HL-60 (cell line): Measurements from ENCODE around the gene ADH6.

ENCODE experiments used
- POLR2AphosphoS5 ChIP-seq: IDR thresholded peaks from 2 replicates; pipeline ENCODE4 v1.6.1; 2012; ENCODE audit warnings: low read depth
- SPI1 ChIP-seq: IDR thresholded peaks from 2 replicates; pipeline ENCODE4 v1.6.1; 2012; ENCODE audit warnings: low read depth, mild to moderate bottlenecking, borderline replicate concordance
- TF ChIP-seq, protein P1 (sequence below): IDR thresholded peaks from one replicate; pipeline ENCODE4 v1.5.1; 2011; ENCODE audit warnings: low read length, control low read depth, inconsistent platforms; ENCODE audit not compliant: insufficient read depth
- TF ChIP-seq, protein P2 (sequence below): IDR thresholded peaks from 2 replicates; pipeline ENCODE4 v1.6.1; 2012; ENCODE audit warnings: low read depth; ENCODE audit not compliant: insufficient replicate concordance

DNA sequence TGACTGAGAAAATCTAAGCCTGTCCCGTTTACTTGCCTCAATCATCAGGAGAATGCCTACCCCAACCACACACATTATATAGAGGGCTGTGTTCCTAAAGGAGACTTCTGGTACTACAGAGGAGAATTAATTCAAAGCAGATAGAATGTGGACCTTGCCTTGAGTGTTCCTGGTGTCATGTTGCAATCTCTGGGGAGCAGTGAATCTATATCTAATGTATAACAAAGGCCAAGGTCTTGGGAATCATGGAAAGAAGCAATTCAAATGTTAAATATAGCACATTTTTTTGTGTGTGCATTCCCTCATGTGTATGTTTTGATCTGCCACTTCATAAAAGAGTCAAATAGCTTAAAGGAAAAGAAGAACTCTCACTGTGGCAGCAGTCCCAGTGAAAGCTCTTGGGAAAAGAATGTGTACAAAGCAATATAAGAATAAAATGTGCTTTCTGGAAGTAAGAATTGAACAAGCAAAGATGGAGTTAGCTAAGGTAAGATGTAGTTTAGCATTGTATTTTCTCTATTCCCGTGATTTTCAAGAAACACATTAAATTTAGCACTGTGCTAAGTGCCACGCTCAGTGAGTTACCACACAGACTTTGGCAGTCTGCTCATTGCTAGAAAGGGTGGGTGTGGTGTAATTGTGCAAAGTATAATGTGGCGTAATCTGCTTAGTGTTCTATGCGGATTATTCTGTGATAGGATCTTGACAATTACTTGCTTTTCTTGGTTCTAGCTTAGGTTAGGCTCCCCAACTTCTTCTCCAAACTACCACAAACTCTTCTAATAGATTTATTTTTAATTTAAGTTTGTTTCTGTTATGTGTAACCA lies 13.7 kb downstream of the ADH6 start:
- TF ChIP-seq, protein P1, sequence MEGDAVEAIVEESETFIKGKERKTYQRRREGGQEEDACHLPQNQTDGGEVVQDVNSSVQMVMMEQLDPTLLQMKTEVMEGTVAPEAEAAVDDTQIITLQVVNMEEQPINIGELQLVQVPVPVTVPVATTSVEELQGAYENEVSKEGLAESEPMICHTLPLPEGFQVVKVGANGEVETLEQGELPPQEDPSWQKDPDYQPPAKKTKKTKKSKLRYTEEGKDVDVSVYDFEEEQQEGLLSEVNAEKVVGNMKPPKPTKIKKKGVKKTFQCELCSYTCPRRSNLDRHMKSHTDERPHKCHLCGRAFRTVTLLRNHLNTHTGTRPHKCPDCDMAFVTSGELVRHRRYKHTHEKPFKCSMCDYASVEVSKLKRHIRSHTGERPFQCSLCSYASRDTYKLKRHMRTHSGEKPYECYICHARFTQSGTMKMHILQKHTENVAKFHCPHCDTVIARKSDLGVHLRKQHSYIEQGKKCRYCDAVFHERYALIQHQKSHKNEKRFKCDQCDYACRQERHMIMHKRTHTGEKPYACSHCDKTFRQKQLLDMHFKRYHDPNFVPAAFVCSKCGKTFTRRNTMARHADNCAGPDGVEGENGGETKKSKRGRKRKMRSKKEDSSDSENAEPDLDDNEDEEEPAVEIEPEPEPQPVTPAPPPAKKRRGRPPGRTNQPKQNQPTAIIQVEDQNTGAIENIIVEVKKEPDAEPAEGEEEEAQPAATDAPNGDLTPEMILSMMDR: no peak
- TF ChIP-seq SPI1: no peak
- TF ChIP-seq POLR2AphosphoS5: no peak
- TF ChIP-seq, protein P2, sequence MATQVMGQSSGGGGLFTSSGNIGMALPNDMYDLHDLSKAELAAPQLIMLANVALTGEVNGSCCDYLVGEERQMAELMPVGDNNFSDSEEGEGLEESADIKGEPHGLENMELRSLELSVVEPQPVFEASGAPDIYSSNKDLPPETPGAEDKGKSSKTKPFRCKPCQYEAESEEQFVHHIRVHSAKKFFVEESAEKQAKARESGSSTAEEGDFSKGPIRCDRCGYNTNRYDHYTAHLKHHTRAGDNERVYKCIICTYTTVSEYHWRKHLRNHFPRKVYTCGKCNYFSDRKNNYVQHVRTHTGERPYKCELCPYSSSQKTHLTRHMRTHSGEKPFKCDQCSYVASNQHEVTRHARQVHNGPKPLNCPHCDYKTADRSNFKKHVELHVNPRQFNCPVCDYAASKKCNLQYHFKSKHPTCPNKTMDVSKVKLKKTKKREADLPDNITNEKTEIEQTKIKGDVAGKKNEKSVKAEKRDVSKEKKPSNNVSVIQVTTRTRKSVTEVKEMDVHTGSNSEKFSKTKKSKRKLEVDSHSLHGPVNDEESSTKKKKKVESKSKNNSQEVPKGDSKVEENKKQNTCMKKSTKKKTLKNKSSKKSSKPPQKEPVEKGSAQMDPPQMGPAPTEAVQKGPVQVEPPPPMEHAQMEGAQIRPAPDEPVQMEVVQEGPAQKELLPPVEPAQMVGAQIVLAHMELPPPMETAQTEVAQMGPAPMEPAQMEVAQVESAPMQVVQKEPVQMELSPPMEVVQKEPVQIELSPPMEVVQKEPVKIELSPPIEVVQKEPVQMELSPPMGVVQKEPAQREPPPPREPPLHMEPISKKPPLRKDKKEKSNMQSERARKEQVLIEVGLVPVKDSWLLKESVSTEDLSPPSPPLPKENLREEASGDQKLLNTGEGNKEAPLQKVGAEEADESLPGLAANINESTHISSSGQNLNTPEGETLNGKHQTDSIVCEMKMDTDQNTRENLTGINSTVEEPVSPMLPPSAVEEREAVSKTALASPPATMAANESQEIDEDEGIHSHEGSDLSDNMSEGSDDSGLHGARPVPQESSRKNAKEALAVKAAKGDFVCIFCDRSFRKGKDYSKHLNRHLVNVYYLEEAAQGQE: no peak
